ENCODE results near the gene RNF217.

Gene RNF217

DNA sequence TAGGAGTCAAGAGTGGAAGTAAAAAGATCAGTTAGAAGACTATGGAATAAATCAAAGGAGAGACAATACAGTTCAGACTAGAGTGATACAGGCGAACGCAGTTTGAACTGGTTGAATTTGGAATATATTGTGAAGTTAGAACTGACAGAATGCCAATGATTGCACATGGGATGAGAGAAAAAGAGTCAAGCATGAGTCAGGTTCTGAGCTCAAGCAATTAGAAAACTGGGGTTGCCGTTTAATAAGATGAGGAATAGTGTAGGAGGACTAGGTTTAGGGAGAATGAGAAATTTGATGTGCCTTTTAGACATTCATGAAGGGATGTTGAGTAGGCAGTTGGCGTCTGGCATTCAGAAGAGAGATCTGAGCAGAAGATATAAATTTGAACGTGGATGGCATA is 8.0 kb downstream of the RNF217 start:
- H3K4me3 ChIP-seq = no peak overlapping the region
- H3K27ac ChIP-seq = no peak overlapping the region
- TF ChIP-seq, protein P1, sequence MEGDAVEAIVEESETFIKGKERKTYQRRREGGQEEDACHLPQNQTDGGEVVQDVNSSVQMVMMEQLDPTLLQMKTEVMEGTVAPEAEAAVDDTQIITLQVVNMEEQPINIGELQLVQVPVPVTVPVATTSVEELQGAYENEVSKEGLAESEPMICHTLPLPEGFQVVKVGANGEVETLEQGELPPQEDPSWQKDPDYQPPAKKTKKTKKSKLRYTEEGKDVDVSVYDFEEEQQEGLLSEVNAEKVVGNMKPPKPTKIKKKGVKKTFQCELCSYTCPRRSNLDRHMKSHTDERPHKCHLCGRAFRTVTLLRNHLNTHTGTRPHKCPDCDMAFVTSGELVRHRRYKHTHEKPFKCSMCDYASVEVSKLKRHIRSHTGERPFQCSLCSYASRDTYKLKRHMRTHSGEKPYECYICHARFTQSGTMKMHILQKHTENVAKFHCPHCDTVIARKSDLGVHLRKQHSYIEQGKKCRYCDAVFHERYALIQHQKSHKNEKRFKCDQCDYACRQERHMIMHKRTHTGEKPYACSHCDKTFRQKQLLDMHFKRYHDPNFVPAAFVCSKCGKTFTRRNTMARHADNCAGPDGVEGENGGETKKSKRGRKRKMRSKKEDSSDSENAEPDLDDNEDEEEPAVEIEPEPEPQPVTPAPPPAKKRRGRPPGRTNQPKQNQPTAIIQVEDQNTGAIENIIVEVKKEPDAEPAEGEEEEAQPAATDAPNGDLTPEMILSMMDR (IDR thresholded peaks at IDR 0.05) = no peak
- DNase-seq (ENCODE audit: low spot score) = no peak

- H3K27ac ChIP-seq = no peak overlapping the region
- no peak overlapping the region for H3K4me3 ChIP-seq
- DNase-seq (ENCODE audit: low spot score) = no peak
- TF ChIP-seq, protein P1 (IDR thresholded peaks at IDR 0.05) = no peak
Measured at GRCh38 chr6:124970763-124971162, 8.5 kb downstream of the RNF217 start.

DNA sequence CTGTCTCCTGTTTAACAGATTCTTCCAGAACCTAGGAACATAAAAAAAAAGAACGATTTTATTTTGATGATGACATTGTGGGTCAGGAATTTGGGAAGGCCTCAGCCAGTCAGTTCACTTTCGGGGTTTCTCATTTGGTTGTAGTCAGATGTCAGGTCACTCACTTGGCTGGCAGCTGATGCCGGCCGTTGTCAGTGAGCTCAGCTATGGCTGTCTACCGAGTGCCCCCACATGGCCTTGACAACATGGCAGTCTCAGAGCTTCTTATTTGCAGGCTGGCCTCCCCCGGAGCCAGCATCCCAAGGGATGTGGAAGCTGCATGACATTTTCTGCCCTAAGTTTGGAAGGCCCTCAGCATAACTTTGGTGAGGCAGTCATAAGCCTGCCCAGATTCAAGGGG is 11.5 kb downstream of the RNF217 start:
- TF ChIP-seq, protein P1 (IDR thresholded peaks at IDR 0.05) = no peak
- no peak overlapping the region for H3K4me3 ChIP-seq
- H3K27ac ChIP-seq = no peak overlapping the region
- no peak for DNase-seq (ENCODE audit: low spot score)

DNA sequence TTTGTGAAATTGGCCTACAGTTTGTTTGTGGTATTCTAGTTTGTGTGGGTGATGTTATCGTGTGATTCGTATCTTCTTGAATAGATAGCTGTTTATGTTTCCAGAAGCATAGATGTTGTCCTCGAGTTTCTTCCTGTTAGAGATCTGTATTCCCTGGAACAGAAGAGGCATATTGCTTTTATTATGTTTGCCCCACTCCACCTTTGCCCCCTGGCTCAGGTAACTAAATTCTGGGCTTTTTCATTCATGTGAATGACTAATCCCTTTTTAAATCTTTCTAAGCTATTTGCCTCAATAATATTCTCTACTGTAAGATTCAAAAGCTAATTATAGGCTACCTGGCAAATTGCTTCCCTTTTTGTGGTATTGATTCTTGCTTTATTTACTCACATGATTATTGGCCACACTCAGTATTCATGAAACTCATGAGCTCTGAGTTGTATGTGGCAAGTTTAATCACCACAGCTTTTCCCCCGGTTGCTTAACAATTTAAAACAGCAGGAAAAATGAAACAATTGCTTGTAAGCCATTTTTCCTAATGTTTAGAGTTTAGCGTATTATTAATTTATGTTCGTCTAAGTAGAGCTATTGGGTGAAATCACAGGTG is 12.6 kb downstream of the RNF217 start:
- no peak overlapping the region for H3K4me3 ChIP-seq
- TF ChIP-seq, protein P1 (IDR thresholded peaks at IDR 0.05) = no peak
- no peak for DNase-seq (ENCODE audit: low spot score)
- no peak overlapping the region for H3K27ac ChIP-seq

- DNase-seq (ENCODE audit: low spot score) = no peak
- H3K4me3 ChIP-seq = no peak overlapping the region
- TF ChIP-seq, protein P1 (IDR thresholded peaks at IDR 0.05) = no peak
- H3K27ac ChIP-seq = no peak overlapping the region
Measured at GRCh38 chr6:124977067-124977908, 15.1 kb downstream of the RNF217 start.

DNA sequence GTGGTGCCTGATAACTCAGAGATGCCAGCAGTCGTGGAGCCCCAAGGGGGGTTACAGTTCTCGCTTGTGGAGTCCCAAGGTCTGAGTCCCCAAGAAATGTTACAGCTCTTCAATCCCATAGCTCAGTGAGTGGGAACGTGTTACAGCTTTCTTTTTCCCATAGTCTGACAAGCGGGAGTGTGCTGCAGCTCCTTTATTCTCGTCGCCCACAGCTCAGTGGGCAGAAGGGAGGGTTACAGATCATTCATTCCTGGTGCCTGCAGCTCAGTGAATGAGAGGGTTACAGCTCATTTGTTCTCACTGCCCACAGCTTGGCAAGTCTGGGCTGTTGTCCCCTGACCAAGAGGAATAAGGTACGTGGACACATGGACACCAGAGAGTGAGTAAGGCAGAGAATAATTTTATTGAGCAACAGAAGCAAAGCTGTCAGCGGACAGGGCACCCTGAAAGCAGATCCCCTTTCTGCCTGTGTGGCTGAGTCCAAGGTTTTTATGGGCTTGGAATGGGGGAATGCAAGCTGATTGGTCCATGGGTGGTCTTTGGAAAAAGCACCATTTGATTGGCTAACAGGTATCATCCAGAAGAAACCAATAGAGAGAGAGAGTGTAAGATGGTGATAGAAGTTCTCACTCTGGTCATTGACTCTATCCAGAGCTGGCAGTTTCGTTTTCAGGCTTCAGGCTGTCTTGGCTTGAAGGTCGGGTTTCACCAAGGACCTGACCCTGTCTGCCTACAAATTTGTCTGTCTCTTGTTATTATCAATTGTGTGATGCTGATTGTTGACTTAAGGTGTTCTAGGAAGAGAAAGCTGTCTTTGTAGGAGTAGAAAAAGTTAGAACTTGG is 16.4 kb downstream of the RNF217 start:
- TF ChIP-seq, protein P1 (IDR thresholded peaks at IDR 0.05) = no peak
- DNase-seq (ENCODE audit: low spot score) = no peak
- Histone ChIP-seq H3K4me3 (no peak overlapping the region), H3K27ac (no peak overlapping the region)
